ENCODE results near the gene RPS15.

DNA sequence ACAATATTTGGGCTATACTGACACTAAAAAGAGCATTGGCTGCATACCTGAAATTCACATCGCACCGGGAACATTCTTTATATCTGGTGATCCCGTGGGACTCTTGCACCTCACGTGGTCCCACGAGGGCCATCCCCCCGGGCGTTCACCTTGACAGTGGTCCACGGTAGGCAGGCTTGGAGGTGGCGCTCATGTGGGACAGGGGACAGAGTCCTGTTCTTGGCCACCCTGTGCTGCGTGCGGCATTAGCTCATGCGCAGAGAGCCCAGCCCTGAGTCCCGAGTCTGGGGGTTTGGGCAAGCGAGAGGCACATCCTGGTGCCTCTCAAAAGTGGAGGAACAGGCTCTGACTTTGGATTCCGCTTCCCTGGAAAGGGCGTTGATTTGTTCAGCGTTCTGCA, 44.4 kb upstream of the RPS15 start:
- TF ChIP-seq CTCF (IDR thresholded peaks at IDR 0.05; ENCODE audit: low read depth, low read length), result no peak
- TF ChIP-seq EZH2phosphoT487 (IDR thresholded peaks at IDR 0.05; ENCODE audit: low read depth), result no peak
